Stimulated activated memory B cell treated with anti-CD40 and anti-IgM and Interleukin-4, amounts not matched to agents 10 μg/mL and 1 μg/mL and 100 μg/mL, for 72 hours (primary cell): ENCODE measurements around the gene GGCX.
"Not testable (repeated sequence)": the region's sequence is repeated elsewhere in the genome, so short reads cannot be mapped to it uniquely, and the experiment has no call there.

Experiments
- ATAC-seq: fragments of 150-1000 bp; cut with Tn5 transposase; 2 replicates; pipeline ENCODE4 v1.10.0; 2021
- H3K27ac Mint-ChIP-seq: one replicate; pipeline ENCODE4 v1.8.0; 2022; ENCODE audit warnings: mild to moderate bottlenecking, mixed read lengths
- H3K27me3 Mint-ChIP-seq: one replicate; pipeline ENCODE4 v1.8.0; 2022; ENCODE audit warnings: mixed read lengths
- H3K36me3 Mint-ChIP-seq: one replicate; pipeline ENCODE4 v1.8.0; 2022; ENCODE audit warnings: mixed read lengths
- H3K4me1 Mint-ChIP-seq: one replicate; pipeline ENCODE4 v1.8.0; 2022; ENCODE audit warnings: mixed read lengths
- H3K4me3 Mint-ChIP-seq: one replicate; pipeline ENCODE4 v1.8.0; 2022; ENCODE audit warnings: mild to moderate bottlenecking, moderate library complexity, mixed read lengths
- H3K9me3 Mint-ChIP-seq: one replicate; pipeline ENCODE4 v1.8.0; 2022; ENCODE audit warnings: mixed read lengths

The GGCX gene

GRCh38 chr2:85597241-85597640 is 35.9 kb upstream of the GGCX start:
- ATAC-seq: no peak
- Mint-ChIP-seq H3K27ac (peak overlapping the region; percentile 100), H3K27me3 (no peaks in the 10 kb centered on the region), H3K9me3 (no peaks in the 10 kb centered on the region), H3K4me3 (peak overlapping the region; percentile 100), H3K36me3 (peaks cover 13% of the 10 kb centered on the region), H3K4me1 (peaks cover 58% of the 10 kb centered on the region)

GRCh38 chr2:85596486-85597143 is 35.3 kb upstream of the GGCX start:
- Mint-ChIP-seq H3K4me1 (peaks cover 53% of the 10 kb centered on the region), H3K27me3 (no peaks in the 10 kb centered on the region), H3K9me3 (no peaks in the 10 kb centered on the region), H3K27ac (peak overlapping the region; percentile 100), H3K4me3 (peak overlapping the region; percentile 100), H3K36me3 (peaks cover 13% of the 10 kb centered on the region)
- no peak for ATAC-seq

- Mint-ChIP-seq H3K9me3 (no peaks in the 10 kb centered on the region), H3K27ac (peak overlapping the region; percentile 100), H3K4me3 (peak overlapping the region; percentile 100), H3K4me1 (peaks cover 47% of the 10 kb centered on the region), H3K27me3 (no peaks in the 10 kb centered on the region), H3K36me3 (peaks cover 13% of the 10 kb centered on the region)
- ATAC-seq: peak; percentile 9
These were observed 34.7 kb upstream of the GGCX start for GRCh38 chr2:85596026-85596333.

- H3K9me3 Mint-ChIP-seq: no peaks in the 10 kb centered on the region
- peak within 1 kb of the TSS; percentile 100 for H3K27ac Mint-ChIP-seq
- ATAC-seq: peak; percentile 100
- H3K4me3 Mint-ChIP-seq: peak within 1 kb of the TSS; percentile 100
- H3K4me1 Mint-ChIP-seq: peaks cover 44% of the 10 kb centered on the region
- no peaks in the 10 kb centered on the region for H3K27me3 Mint-ChIP-seq
- peaks cover 13% of the 10 kb centered on the region for H3K36me3 Mint-ChIP-seq
These were observed 34.2 kb upstream of the GGCX start, which contains the start of gene RNF181 for GRCh38 chr2:85595301-85596025. TSS of gene RNF181 (plus strand) at chr2:85595745. CDS start at chr2:85595764, 19 bp downstream.

- Mint-ChIP-seq H3K27ac (peak overlapping the region; percentile 100), H3K4me3 (peak overlapping the region; percentile 100), H3K9me3 (no peaks in the 10 kb centered on the region), H3K27me3 (no peaks in the 10 kb centered on the region), H3K4me1 (peaks cover 37% of the 10 kb centered on the region), H3K36me3 (peaks cover 9% of the 10 kb centered on the region)
- no peak for ATAC-seq
These were observed 33.5 kb upstream of the GGCX start for GRCh38 chr2:85594715-85595300.

GRCh38 chr2:85593023-85593422 is 31.7 kb upstream of the GGCX start:
- Mint-ChIP-seq H3K27me3 (no peaks in the 10 kb centered on the region), H3K27ac (no peak overlapping the region), H3K4me1 (peaks cover 35% of the 10 kb centered on the region), H3K9me3 (no peaks in the 10 kb centered on the region), H3K4me3 (no peak overlapping the region), H3K36me3 (peaks cover 7% of the 10 kb centered on the region)
- no peak for ATAC-seq

GRCh38 chr2:85592299-85592698 is 31.0 kb upstream of the GGCX start:
- H3K4me3 Mint-ChIP-seq, H3K36me3 Mint-ChIP-seq, H3K27ac Mint-ChIP-seq, ATAC-seq, H3K27me3 Mint-ChIP-seq, H3K9me3 Mint-ChIP-seq: not testable (repeated sequence)
- H3K4me1 Mint-ChIP-seq: peaks cover 40% of the 10 kb centered on the region

GRCh38 chr2:85591563-85591962 is 30.3 kb upstream of the GGCX start:
- H3K27ac Mint-ChIP-seq: no peak overlapping the region

GRCh38 chr2:85590950-85591349 is 29.7 kb upstream of the GGCX start:
- H3K4me3 Mint-ChIP-seq: no peak overlapping the region
- no peak overlapping the region for H3K27ac Mint-ChIP-seq
- ATAC-seq: no peak
- H3K36me3 Mint-ChIP-seq: peaks cover 5% of the 10 kb centered on the region
- H3K9me3 Mint-ChIP-seq: no peaks in the 10 kb centered on the region
- peaks cover 29% of the 10 kb centered on the region for H3K4me1 Mint-ChIP-seq
- no peaks in the 10 kb centered on the region for H3K27me3 Mint-ChIP-seq

More at GRCh38 chr2:85591563-85591962, 30.3 kb upstream of the GGCX start:
- Mint-ChIP-seq H3K27me3 (no peaks in the 10 kb centered on the region), H3K9me3 (no peaks in the 10 kb centered on the region), H3K4me1 (peaks cover 34% of the 10 kb centered on the region), H3K36me3 (peaks cover 7% of the 10 kb centered on the region), H3K4me3 (no peak overlapping the region)
- ATAC-seq: no peak

- Mint-ChIP-seq H3K4me1 (peaks cover 29% of the 10 kb centered on the region), H3K27ac (no peak overlapping the region), H3K36me3 (peaks cover 3% of the 10 kb centered on the region), H3K9me3 (no peaks in the 10 kb centered on the region), H3K4me3 (no peak overlapping the region), H3K27me3 (no peaks in the 10 kb centered on the region)
- no peak for ATAC-seq
These were observed 28.9 kb upstream of the GGCX start for GRCh38 chr2:85589982-85590791.

GRCh38 chr2:85589181-85589580 is 27.9 kb upstream of the GGCX start:
- H3K4me1 Mint-ChIP-seq: peaks cover 26% of the 10 kb centered on the region
- peaks cover 5% of the 10 kb centered on the region for H3K36me3 Mint-ChIP-seq
- peak overlapping the region; percentile 18 for H3K27ac Mint-ChIP-seq
- no peaks in the 10 kb centered on the region for H3K27me3 Mint-ChIP-seq
- no peaks in the 10 kb centered on the region for H3K9me3 Mint-ChIP-seq
- H3K4me3 Mint-ChIP-seq: no peak overlapping the region
- ATAC-seq: no peak

- ATAC-seq: no peak
- Mint-ChIP-seq H3K4me3 (no peak overlapping the region), H3K36me3 (peaks cover 5% of the 10 kb centered on the region), H3K4me1 (peaks cover 25% of the 10 kb centered on the region), H3K9me3 (no peaks in the 10 kb centered on the region), H3K27me3 (no peaks in the 10 kb centered on the region), H3K27ac (peak overlapping the region; percentile 18)
These were observed 27.4 kb upstream of the GGCX start for GRCh38 chr2:85588645-85589044.

GRCh38 chr2:85588236-85588635 is 26.9 kb upstream of the GGCX start:
- Mint-ChIP-seq H3K4me1 (peaks cover 29% of the 10 kb centered on the region), H3K27ac (peak overlapping the region; percentile 18), H3K4me3 (no peak overlapping the region), H3K9me3 (no peaks in the 10 kb centered on the region), H3K27me3 (no peaks in the 10 kb centered on the region), H3K36me3 (peaks cover 5% of the 10 kb centered on the region)
- no peak for ATAC-seq

- Mint-ChIP-seq H3K9me3 (no peaks in the 10 kb centered on the region), H3K27ac (peak overlapping the region; percentile 69), H3K27me3 (no peaks in the 10 kb centered on the region), H3K4me3 (peak overlapping the region; percentile 12), H3K4me1 (peaks cover 43% of the 10 kb centered on the region), H3K36me3 (peaks cover 23% of the 10 kb centered on the region)
- no peak for ATAC-seq
These were observed 24.4 kb upstream of the GGCX start for GRCh38 chr2:85585781-85586105.
